BE2C (cell line): ENCODE results near the gene CRIM1.

Experiments
- DNase-seq: peaks from one replicate; pipeline ENCODE4 v3.0.0-alpha.2; 2020
- H3K27me3 ChIP-seq: fragments of 250-450 bp; sonication (Bioruptor Pico); 2 replicates; pipeline ENCODE4 v1.5.1; 2020; ENCODE audit warnings: mild to moderate bottlenecking
- H3K36me3 ChIP-seq: fragments of 250-450 bp; sonication (Bioruptor Pico); 2 replicates; pipeline ENCODE4 v1.5.1; 2020; ENCODE audit warnings: mild to moderate bottlenecking
- H3K4me1 ChIP-seq: fragments of 250-450 bp; sonication (Bioruptor Pico); 2 replicates; pipeline ENCODE4 v1.5.1; 2020
- H3K4me3 ChIP-seq: 2 replicates; pipeline ENCODE4 v1.5.1; 2011; ENCODE audit warnings: low read depth, low read length
- H3K9me3 ChIP-seq: fragments of 250-450 bp; sonication (Bioruptor Pico); 2 replicates; pipeline ENCODE4 v1.5.1; 2020
- CTCF ChIP-seq: IDR thresholded peaks from 2 replicates; pipeline ENCODE4 v1.5.1; 2012; ENCODE audit warnings: mild to moderate bottlenecking, low read depth, low read length

Gene CRIM1

DNA sequence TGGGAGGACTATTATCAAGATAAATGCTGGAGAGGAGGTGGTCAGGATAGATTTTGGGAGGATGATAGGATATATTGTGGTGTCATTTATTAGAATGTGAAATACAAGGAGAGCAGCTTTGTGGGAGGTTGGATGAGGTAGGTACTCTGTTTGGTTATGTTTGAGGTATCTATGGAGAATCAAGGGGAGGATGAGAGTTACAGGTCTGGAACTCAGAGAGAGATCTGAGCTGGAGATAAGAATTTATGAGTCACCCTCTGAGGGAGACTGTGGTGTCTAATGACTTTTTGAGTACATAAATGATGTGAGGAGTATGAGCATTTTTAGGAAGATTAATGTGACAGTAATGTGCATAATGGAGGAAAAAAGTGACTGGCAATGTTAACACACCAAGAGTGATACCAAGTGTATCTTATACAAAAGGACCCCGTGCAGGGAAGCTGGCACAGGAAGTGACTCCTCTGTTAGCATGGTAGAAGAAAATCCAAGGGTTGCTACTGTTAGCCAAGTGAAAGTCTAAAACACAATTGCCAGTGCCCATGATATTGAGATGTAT, 48.2 kb downstream of the CRIM1 start:
- Histone ChIP-seq H3K4me3 (no peak overlapping the region), H3K36me3 (no peaks in the 10 kb centered on the region), H3K4me1 (no peaks in the 10 kb centered on the region), H3K27me3 (no peaks in the 10 kb centered on the region; the same call in 1 of the 2 replicates), H3K9me3 (no peaks in the 10 kb centered on the region)
- no peak for DNase-seq
- TF ChIP-seq CTCF, result no peak

DNA sequence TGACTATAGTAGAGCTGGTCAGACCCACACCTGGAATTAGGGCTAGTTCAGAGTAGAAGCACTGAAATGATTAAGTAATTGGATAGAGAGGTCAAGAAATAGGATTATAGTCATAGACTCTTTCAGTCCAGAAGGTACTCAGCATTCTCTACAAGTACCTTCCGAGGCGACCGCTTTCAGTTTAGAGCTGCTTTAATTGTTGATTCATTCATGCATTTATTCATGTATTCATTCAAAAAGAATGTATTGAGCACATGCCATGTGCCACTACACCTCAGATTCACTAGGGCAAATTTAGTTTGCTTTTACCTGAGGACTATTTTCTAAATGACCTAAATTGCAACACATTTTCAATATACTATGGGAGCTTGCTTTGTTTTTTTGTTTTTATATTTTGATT, 48.7 kb downstream of the CRIM1 start:
- no peaks in the 10 kb centered on the region for H3K9me3 ChIP-seq
- no peaks in the 10 kb centered on the region for H3K4me1 ChIP-seq
- DNase-seq, result no peak
- H3K4me3 ChIP-seq, result no peak overlapping the region
- no peaks in the 10 kb centered on the region for H3K36me3 ChIP-seq
- no peak for TF ChIP-seq CTCF
- H3K27me3 ChIP-seq, result no peaks in the 10 kb centered on the region; the same call in 1 of the 2 replicates

DNA sequence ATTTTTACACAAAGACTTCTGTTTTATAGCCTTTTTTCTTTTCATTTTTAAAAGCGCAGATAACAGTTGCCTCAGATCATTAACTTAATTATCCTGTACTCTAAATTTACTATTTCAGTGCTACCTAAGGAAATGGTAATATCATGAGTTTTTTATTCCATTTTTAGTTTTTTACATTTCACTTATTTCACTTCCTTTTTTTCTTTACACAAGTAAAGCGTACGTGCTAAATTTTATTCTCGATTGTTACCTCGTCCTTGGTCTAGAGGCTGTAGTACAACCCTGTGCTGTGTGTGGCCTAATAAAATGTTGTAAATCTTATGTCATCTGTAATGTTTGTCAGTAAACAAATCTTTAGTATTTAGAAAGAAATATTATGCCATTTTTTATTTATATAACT, 49.2 kb downstream of the CRIM1 start:
- no peaks in the 10 kb centered on the region for H3K36me3 ChIP-seq
- no peak for TF ChIP-seq CTCF
- H3K9me3 ChIP-seq, result no peaks in the 10 kb centered on the region
- no peak for DNase-seq
- H3K27me3 ChIP-seq, result no peaks in the 10 kb centered on the region; the same call in 1 of the 2 replicates
- H3K4me3 ChIP-seq, result no peak overlapping the region
- no peaks in the 10 kb centered on the region for H3K4me1 ChIP-seq

GRCh38 chr2:36405183-36405582, 49.6 kb downstream of the CRIM1 start:
- Histone ChIP-seq H3K9me3 (no peaks in the 10 kb centered on the region), H3K36me3 (no peaks in the 10 kb centered on the region), H3K4me3 (no peak overlapping the region), H3K27me3 (no peaks in the 10 kb centered on the region; the same call in 1 of the 2 replicates), H3K4me1 (no peaks in the 10 kb centered on the region)
- DNase-seq, result no peak
- no peak for TF ChIP-seq CTCF

GRCh38 chr2:36406296-36406695, 50.7 kb downstream of the CRIM1 start:
- H3K27me3 ChIP-seq, result no peaks in the 10 kb centered on the region; the same call in 1 of the 2 replicates
- no peak overlapping the region for H3K4me3 ChIP-seq
- no peaks in the 10 kb centered on the region for H3K4me1 ChIP-seq
- DNase-seq, result no peak
- H3K9me3 ChIP-seq, result no peaks in the 10 kb centered on the region
- no peaks in the 10 kb centered on the region for H3K36me3 ChIP-seq
- no peak for TF ChIP-seq CTCF

DNA sequence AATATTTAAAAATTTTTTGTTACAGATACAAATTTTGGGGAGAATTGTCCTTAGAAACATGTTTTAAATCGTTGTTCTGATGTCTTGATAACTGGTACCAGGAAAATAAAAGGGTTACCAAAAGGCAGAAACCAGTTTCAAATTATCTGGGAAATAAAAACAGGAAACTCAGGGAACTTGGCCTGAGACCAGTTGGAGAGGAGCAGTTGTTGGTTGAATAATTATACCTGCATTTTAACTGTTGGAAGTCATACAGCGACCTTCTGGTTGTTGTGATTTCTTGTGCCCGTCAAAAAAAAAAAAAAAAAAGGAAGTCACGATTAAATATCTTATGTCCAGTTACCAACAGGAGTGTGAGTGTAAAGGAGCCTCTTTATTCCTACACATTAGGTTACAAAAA, 51.8 kb downstream of the CRIM1 start:
- no peak for DNase-seq

More for the DNA sequence above, 51.8 kb downstream of the CRIM1 start:
- no peak for TF ChIP-seq CTCF
- no peaks in the 10 kb centered on the region for H3K4me1 ChIP-seq
- H3K9me3 ChIP-seq, result no peaks in the 10 kb centered on the region
- no peaks in the 10 kb centered on the region; the same call in 1 of the 2 replicates for H3K27me3 ChIP-seq
- H3K36me3 ChIP-seq, result no peaks in the 10 kb centered on the region
- no peak overlapping the region for H3K4me3 ChIP-seq
